22Rv1 (cell line): ENCODE measurements around the gene FEM1A.

Source experiments
- CTCF ChIP-seq: fragments of 450-650 bp; IDR thresholded peaks from 2 replicates; pipeline ENCODE4 v1.5.1; 2017; ENCODE audit warnings: mild to moderate bottlenecking
- ZFX ChIP-seq: fragments of 450-650 bp; IDR thresholded peaks from 2 replicates; pipeline ENCODE4 v1.6.1; 2017; ENCODE audit warnings: antibody characterized with exemption, borderline replicate concordance

- TF ChIP-seq CTCF (no peak), ZFX (no peak)
Observed at GRCh38 chr19:4775627-4776152, 15.8 kb upstream of the FEM1A start.
